Measurements from ENCODE around the gene AKT3. TPM values are rescaled to one million over a fixed set of nuclear protein-coding genes. Genes with fewer than 3 reads are reported as not detected.

AKT3 gene
- total and polyA plus RNA-seq, 5 donors from 2014 or later: 0.81 to 84.2 (median 2.8) TPM

- Histone ChIP-seq H3K4me3 (ENCODE audit: low read depth, low read length) (no peak overlapping the region), H3K36me3 (ENCODE audit: control insufficient read depth, insufficient read depth, low read length) (no peaks in the 10 kb centered on the region), H3K4me1 (ENCODE audit: control insufficient read depth, insufficient read depth, low read length, poor library complexity, severe bottlenecking) (no peaks in the 10 kb centered on the region), H3K27ac (ENCODE audit: insufficient read depth, low read length, poor library complexity, severe bottlenecking) (no peak overlapping the region), H3K9me3 (ENCODE audit: control insufficient read depth in 2 of 2, low read length in 2 of 2) (no peaks in the 10 kb centered on the region), H3K27me3 (ENCODE audit: control insufficient read depth, insufficient read depth, low read length) (no peaks in the 10 kb centered on the region)
- ATAC-seq (ENCODE audit: low read depth in 2 of 2): no peak
- H3K9me3 Mint-ChIP-seq: peaks cover 0 to 3% (median 0%) of the 10 kb centered on the region in 7 donors
- H3K4me1 Mint-ChIP-seq: peaks cover 13 to 28% (median 13%) of the 10 kb centered on the region in 4 donors
- H3K27me3 Mint-ChIP-seq: peaks cover 5% of the 10 kb centered on the region
- no peak for DNase-seq
- H3K4me3 Mint-ChIP-seq: peak overlapping the region in 1 of 4 donors; percentile 3
- H3K27ac Mint-ChIP-seq: peak overlapping the region in 1 of 3 donors; percentile 62
- H3K36me3 Mint-ChIP-seq: peaks cover 11% of the 10 kb centered on the region
Observed at GRCh38 chr1:243731974-243732625, 117.9 kb downstream of the AKT3 start.

GRCh38 chr1:243731301-243731891 is 118.6 kb downstream of the AKT3 start:
- H3K9me3 Mint-ChIP-seq: peaks cover 0 to 3% (median 0%) of the 10 kb centered on the region in 7 donors
- peaks cover 12 to 25% (median 13%) of the 10 kb centered on the region in 4 donors for H3K4me1 Mint-ChIP-seq
- Histone ChIP-seq H3K27me3 (ENCODE audit: control insufficient read depth, insufficient read depth, low read length) (no peaks in the 10 kb centered on the region), H3K4me1 (ENCODE audit: control insufficient read depth, insufficient read depth, low read length, poor library complexity, severe bottlenecking) (no peaks in the 10 kb centered on the region), H3K27ac (ENCODE audit: insufficient read depth, low read length, poor library complexity, severe bottlenecking) (no peak overlapping the region), H3K9me3 (ENCODE audit: control insufficient read depth in 2 of 2, low read length in 2 of 2) (no peaks in the 10 kb centered on the region), H3K4me3 (ENCODE audit: low read depth, low read length) (no peak overlapping the region), H3K36me3 (ENCODE audit: control insufficient read depth, insufficient read depth, low read length) (no peaks in the 10 kb centered on the region)
- peaks cover 11% of the 10 kb centered on the region for H3K36me3 Mint-ChIP-seq
- H3K4me3 Mint-ChIP-seq: no peak overlapping the region
- H3K27ac Mint-ChIP-seq: no peak overlapping the region
- no peak for ATAC-seq (ENCODE audit: low read depth in 2 of 2)
- DNase-seq: no peak
- peaks cover 5% of the 10 kb centered on the region for H3K27me3 Mint-ChIP-seq

GRCh38 chr1:243730487-243731150 is 119.4 kb downstream of the AKT3 start:
- no peaks in the 10 kb centered on the region for H3K36me3 ChIP-seq (ENCODE audit: control insufficient read depth, insufficient read depth, low read length)
- no peaks in the 10 kb centered on the region for H3K4me1 ChIP-seq (ENCODE audit: control insufficient read depth, insufficient read depth, low read length, poor library complexity, severe bottlenecking)
- H3K9me3 Mint-ChIP-seq: peaks cover 0 to 3% (median 0%) of the 10 kb centered on the region in 7 donors
- no peak overlapping the region for H3K4me3 ChIP-seq (ENCODE audit: low read depth, low read length)
- no peak overlapping the region for H3K27ac ChIP-seq (ENCODE audit: insufficient read depth, low read length, poor library complexity, severe bottlenecking)
- peaks cover 11% of the 10 kb centered on the region for H3K36me3 Mint-ChIP-seq
- H3K27ac Mint-ChIP-seq: no peak overlapping the region
- ATAC-seq (ENCODE audit: low read depth in 2 of 2): no peak
- no peak overlapping the region for H3K4me3 Mint-ChIP-seq
- no peaks in the 10 kb centered on the region for H3K9me3 ChIP-seq (ENCODE audit: control insufficient read depth in 2 of 2, low read length in 2 of 2)
- DNase-seq: no peak
- no peaks in the 10 kb centered on the region for H3K27me3 ChIP-seq (ENCODE audit: control insufficient read depth, insufficient read depth, low read length)
- H3K27me3 Mint-ChIP-seq: peaks cover 5% of the 10 kb centered on the region
- H3K4me1 Mint-ChIP-seq: peaks cover 12 to 25% (median 15%) of the 10 kb centered on the region in 4 donors

DNA sequence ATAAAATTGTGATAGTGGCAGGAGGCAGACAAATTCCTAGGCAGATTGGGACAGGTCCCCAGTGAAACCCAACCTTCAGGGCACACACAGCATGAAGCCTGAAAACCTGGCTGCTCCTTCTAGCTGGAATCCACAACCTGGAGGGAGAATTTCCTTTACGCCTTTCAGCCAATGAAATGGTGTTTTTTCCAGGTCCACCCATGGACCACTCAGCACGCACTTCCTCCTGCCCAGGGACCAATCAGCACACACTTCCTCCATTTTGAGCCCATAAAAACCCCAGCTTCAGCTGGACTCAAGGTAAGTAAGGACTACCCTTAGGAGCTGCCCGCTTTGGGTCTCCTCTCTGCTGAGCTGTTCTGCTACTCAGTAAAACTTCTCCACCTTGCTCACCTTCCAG is 120.1 kb downstream of the AKT3 start:
- Mint-ChIP-seq H3K4me3 (no peak overlapping the region), H3K4me1 (peaks cover 15 to 28% (median 18%) of the 10 kb centered on the region in 4 donors), H3K36me3 (peaks cover 11% of the 10 kb centered on the region), H3K9me3 (peaks cover 0 to 3% (median 0%) of the 10 kb centered on the region in 7 donors), H3K27ac (no peak overlapping the region), H3K27me3 (peaks cover 2% of the 10 kb centered on the region)
- Histone ChIP-seq H3K27me3 (ENCODE audit: control insufficient read depth, insufficient read depth, low read length) (no peaks in the 10 kb centered on the region), H3K9me3 (ENCODE audit: control insufficient read depth in 2 of 2, low read length in 2 of 2) (no peaks in the 10 kb centered on the region), H3K27ac (ENCODE audit: insufficient read depth, low read length, poor library complexity, severe bottlenecking) (no peak overlapping the region), H3K4me1 (ENCODE audit: control insufficient read depth, insufficient read depth, low read length, poor library complexity, severe bottlenecking) (no peaks in the 10 kb centered on the region), H3K36me3 (ENCODE audit: control insufficient read depth, insufficient read depth, low read length) (no peaks in the 10 kb centered on the region), H3K4me3 (ENCODE audit: low read depth, low read length) (no peak overlapping the region)
- no peak for DNase-seq
- no peak for ATAC-seq (ENCODE audit: low read depth in 2 of 2)

- no peak overlapping the region for H3K4me3 Mint-ChIP-seq
- DNase-seq: peak in 1 of 3 donors; percentile 9
Observed at GRCh38 chr1:243727503-243728203, 122.4 kb downstream of the AKT3 start.

DNA sequence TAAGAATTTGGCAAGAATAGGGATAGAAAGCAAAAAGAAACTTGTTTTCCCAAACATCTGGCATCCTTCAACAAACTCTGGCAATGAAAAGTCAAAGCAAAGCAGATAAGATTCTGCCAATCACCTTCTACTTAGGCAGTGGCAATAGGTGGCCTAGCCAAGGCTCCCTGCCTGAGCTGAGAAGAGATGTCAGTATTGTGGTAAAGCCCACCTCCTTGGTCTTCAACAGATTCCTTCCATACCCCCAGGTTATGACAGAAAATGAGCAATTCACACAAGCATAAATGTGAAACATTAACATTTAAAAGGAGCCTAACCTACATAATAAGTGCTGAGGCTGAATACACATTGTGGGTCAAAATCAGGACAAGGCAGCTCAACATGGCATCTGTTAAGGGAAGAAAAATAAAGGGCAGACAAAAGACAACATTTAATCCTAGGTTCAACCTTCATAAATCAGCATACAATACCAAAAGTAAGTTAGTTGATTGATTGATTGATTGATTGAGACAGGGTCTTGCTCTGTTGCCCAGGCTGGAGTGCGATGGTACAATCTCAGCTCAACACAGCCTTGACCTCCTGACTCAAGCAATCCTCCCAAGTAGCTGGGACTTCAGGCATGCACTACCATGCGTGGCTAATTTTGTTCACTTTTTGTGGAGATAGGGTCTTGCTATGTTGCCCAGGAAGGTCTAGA is 123.1 kb downstream of the AKT3 start:
- DNase-seq (no peak), ATAC-seq (ENCODE audit: low read depth in 2 of 2) (no peak)
- Histone ChIP-seq H3K9me3 (ENCODE audit: control insufficient read depth in 2 of 2, low read length in 2 of 2) (no peaks in the 10 kb centered on the region), H3K4me1 (ENCODE audit: control insufficient read depth, insufficient read depth, low read length, poor library complexity, severe bottlenecking) (no peaks in the 10 kb centered on the region), H3K27me3 (ENCODE audit: control insufficient read depth, insufficient read depth, low read length) (no peaks in the 10 kb centered on the region), H3K4me3 (ENCODE audit: low read depth, low read length) (no peak overlapping the region), H3K27ac (ENCODE audit: insufficient read depth, low read length, poor library complexity, severe bottlenecking) (no peak overlapping the region), H3K36me3 (ENCODE audit: control insufficient read depth, insufficient read depth, low read length) (peaks cover 1% of the 10 kb centered on the region)
- Mint-ChIP-seq H3K4me1 (peaks cover 22 to 33% (median 26%) of the 10 kb centered on the region in 4 donors), H3K27ac (peak overlapping the region in 2 of 3 donors; percentile 2 to 22), H3K27me3 (no peaks in the 10 kb centered on the region), H3K9me3 (peaks cover 0 to 3% (median 0%) of the 10 kb centered on the region in 7 donors), H3K36me3 (peaks cover 11% of the 10 kb centered on the region), H3K4me3 (no peak overlapping the region)

More at GRCh38 chr1:243727503-243728203, 122.4 kb downstream of the AKT3 start:
- Histone ChIP-seq H3K27ac (ENCODE audit: insufficient read depth, low read length, poor library complexity, severe bottlenecking) (no peak overlapping the region), H3K27me3 (ENCODE audit: control insufficient read depth, insufficient read depth, low read length) (no peaks in the 10 kb centered on the region), H3K4me1 (ENCODE audit: control insufficient read depth, insufficient read depth, low read length, poor library complexity, severe bottlenecking) (no peaks in the 10 kb centered on the region), H3K36me3 (ENCODE audit: control insufficient read depth, insufficient read depth, low read length) (peaks cover 1% of the 10 kb centered on the region), H3K9me3 (ENCODE audit: control insufficient read depth in 2 of 2, low read length in 2 of 2) (no peaks in the 10 kb centered on the region), H3K4me3 (ENCODE audit: low read depth, low read length) (no peak overlapping the region)
- Mint-ChIP-seq H3K27me3 (no peaks in the 10 kb centered on the region), H3K9me3 (peaks cover 0 to 3% (median 0%) of the 10 kb centered on the region in 7 donors), H3K27ac (no peak overlapping the region), H3K4me1 (peaks cover 22 to 31% (median 24%) of the 10 kb centered on the region in 4 donors), H3K36me3 (peaks cover 11% of the 10 kb centered on the region)
- no peak for ATAC-seq (ENCODE audit: low read depth in 2 of 2)

DNA sequence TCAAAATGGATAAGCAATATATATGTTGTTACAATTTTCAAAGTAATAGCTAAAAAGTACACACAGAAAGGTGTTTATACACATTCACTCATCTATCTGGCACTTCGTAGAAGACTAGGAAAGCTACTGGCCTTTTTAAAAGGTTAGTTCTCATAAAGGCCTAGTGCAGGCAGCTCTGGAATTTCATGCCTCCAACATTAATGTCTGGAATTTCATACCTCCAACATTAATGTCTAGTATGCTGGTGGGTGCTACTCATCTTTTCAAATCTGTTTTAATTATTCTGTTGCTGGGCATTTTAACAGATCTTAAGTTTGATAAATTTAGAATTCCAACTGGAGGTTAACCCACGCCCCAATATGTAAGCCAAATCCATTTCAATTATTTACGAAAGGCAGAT is 124.2 kb downstream of the AKT3 start:
- no peak overlapping the region for H3K4me3 ChIP-seq (ENCODE audit: low read depth, low read length)
- no peak for ATAC-seq (ENCODE audit: low read depth in 2 of 2)
- DNase-seq: no peak
- peaks cover 0 to 3% (median 0%) of the 10 kb centered on the region in 7 donors for H3K9me3 Mint-ChIP-seq
- H3K36me3 ChIP-seq (ENCODE audit: control insufficient read depth, insufficient read depth, low read length): peaks cover 1% of the 10 kb centered on the region
- no peak overlapping the region for H3K27ac Mint-ChIP-seq
- H3K4me1 Mint-ChIP-seq: peaks cover 21 to 30% (median 24%) of the 10 kb centered on the region in 4 donors
- no peaks in the 10 kb centered on the region for H3K27me3 Mint-ChIP-seq
- no peaks in the 10 kb centered on the region for H3K27me3 ChIP-seq (ENCODE audit: control insufficient read depth, insufficient read depth, low read length)
- peaks cover 11% of the 10 kb centered on the region for H3K36me3 Mint-ChIP-seq
- H3K9me3 ChIP-seq (ENCODE audit: control insufficient read depth in 2 of 2, low read length in 2 of 2): no peaks in the 10 kb centered on the region
- no peak overlapping the region for H3K27ac ChIP-seq (ENCODE audit: insufficient read depth, low read length, poor library complexity, severe bottlenecking)
- H3K4me1 ChIP-seq (ENCODE audit: control insufficient read depth, insufficient read depth, low read length, poor library complexity, severe bottlenecking): no peaks in the 10 kb centered on the region
- no peak overlapping the region for H3K4me3 Mint-ChIP-seq

Data from CD4-positive, CD25-positive, alpha-beta regulatory T cell (primary cell).